IPS-15b (cell line): ENCODE measurements around the gene ZNF419.
"Not testable (repeated sequence)": the region's sequence is repeated elsewhere in the genome, so short reads cannot be mapped to it uniquely, and the experiment has no call there.

ENCODE experiments used
- H3K27me3 ChIP-seq: one replicate; pipeline ENCODE4 v1.6.1; 2013; ENCODE audit warnings: low read length; ENCODE audit not compliant: control insufficient read depth, insufficient read depth
- H3K36me3 ChIP-seq: one replicate; pipeline ENCODE4 v1.6.1; 2013; ENCODE audit warnings: low read length; ENCODE audit not compliant: control insufficient read depth, insufficient read depth
- H3K4me1 ChIP-seq: one replicate; pipeline ENCODE4 v1.6.1; 2013; ENCODE audit warnings: mild to moderate bottlenecking, low read length; ENCODE audit not compliant: control insufficient read depth, insufficient read depth
- H3K4me3 ChIP-seq: one replicate; pipeline ENCODE4 v1.5.1; 2013; ENCODE audit warnings: low read depth, low read length
- H3K9ac ChIP-seq: one replicate; pipeline ENCODE4 v1.6.1; 2013; ENCODE audit warnings: low read depth, mild to moderate bottlenecking, low read length
- H3K9me3 ChIP-seq: one replicate; pipeline ENCODE4 v1.6.1; 2013; ENCODE audit warnings: mild to moderate bottlenecking, low read length; ENCODE audit not compliant: control insufficient read depth, insufficient read depth

Gene ZNF419

DNA sequence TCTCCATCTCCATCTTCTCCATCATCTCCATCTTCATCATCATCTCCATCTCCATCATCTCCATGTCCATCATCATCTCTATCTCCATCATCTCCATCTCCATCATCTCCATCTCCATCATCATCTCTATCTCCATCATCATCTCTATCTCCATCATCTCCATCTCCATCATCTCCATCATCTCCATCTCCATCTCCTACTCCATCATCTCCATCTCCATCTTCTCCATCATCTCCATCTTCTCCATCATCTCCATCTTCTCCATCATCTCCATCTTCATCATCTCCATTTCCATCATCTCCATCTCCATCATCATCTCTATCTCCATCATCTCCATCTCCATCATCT, 11.8 kb downstream of the ZNF419 start:
- not testable (repeated sequence) for H3K36me3 ChIP-seq, H3K27me3 ChIP-seq, H3K9ac ChIP-seq, H3K4me1 ChIP-seq, H3K9me3 ChIP-seq
- peak overlapping the region; percentile 74 for H3K4me3 ChIP-seq

DNA sequence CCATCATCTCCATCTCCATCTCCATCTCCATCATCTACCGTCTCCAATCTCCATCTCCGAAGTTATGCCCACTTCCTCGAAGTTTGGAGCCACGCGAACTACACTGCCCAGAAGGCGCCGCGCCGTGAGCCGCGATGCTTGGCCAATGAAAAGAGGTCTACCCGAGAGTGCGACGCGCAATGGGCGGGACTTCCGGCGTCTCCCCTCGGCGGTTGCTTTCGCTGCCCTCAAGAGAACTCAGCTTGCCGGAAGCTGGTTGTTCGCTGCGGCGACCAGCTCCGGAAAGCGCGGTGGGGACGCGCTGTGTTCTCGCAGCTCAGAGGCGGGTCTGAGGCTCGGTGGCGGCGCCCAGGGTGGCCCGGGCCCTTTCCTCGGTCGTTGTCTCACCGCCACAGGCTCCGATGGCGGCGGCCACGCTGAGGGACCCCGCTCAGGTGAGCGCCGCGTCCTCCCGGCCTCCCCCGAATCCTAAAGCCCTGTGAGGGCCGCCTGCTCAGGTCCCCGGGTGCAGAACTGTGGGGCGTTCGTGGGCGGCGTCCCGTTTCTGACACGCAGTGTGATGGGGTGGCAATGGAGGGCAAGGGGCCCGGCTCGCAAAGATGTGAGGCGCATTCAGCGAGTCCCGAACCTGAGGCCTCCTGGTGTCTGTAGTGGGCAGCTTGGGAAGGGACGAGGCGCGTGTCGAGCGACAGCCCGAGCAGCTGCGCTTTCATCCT, 12.3 kb downstream of the ZNF419 start, which contains the start of gene ZNF773:
Gene ZNF773, plus strand, starts transcription at position 259 of the 716 bp plus-strand sequence. Its CDS starts 143 bp downstream, at position 402.
- H3K27me3 ChIP-seq, H3K9me3 ChIP-seq, H3K36me3 ChIP-seq, H3K4me1 ChIP-seq: not testable (repeated sequence)
- Histone ChIP-seq H3K9ac (peak within 1 kb of the TSS; percentile 73), H3K4me3 (peak within 1 kb of the TSS; percentile 74)

DNA sequence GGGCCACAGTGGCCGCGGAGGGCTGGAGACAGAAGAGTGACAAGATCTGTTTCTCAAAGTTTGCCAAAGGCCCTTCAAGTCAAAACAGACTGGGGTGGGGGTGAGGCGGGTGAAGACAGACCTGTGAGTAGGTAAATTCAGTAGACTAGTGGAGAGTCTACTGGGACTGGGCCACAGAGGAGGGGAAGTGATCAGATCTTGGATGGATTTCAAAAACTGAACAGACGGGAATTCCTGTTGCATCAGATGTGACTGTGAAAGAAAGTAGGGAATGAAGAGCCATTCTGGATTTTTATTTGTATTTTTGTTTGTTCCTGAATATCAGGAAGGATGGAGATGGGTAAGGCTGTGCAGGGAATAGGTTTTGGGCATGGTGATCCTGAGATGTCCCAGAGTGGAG, 12.8 kb downstream of the ZNF419 start:
- not testable (repeated sequence) for H3K9me3 ChIP-seq

DNA sequence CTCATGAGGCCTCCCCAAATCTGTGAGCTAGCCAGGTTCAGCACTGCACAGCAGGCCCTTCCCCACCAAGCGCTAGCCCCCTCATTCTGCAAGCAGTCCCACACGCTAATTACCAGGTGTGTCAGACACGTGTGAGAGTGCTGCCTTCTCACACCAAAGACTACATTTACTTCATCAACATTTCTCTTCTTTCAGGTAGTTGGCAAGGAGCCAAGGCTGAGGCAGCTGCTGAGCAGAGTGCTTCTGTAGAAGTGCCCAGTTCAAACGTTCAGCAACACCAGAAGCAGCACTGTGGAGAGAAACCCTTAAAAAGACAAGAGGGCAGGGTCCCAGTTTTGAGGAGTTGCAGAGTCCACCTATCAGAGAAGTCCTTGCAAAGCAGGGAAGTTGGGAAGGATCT, 18.6 kb downstream of the ZNF419 start:
- no peaks in the 10 kb centered on the region for H3K27me3 ChIP-seq
- H3K9me3 ChIP-seq, result no peaks in the 10 kb centered on the region
- H3K4me3 ChIP-seq, result no peak overlapping the region
- H3K4me1 ChIP-seq, result no peaks in the 10 kb centered on the region
- peaks cover 21% of the 10 kb centered on the region for H3K36me3 ChIP-seq
- H3K9ac ChIP-seq, result no peak overlapping the region

More for the DNA sequence above, 12.8 kb downstream of the ZNF419 start:
- not testable (repeated sequence) for H3K4me1 ChIP-seq, H3K27me3 ChIP-seq, H3K36me3 ChIP-seq, H3K9ac ChIP-seq
- H3K4me3 ChIP-seq, result peak overlapping the region; percentile 53

DNA sequence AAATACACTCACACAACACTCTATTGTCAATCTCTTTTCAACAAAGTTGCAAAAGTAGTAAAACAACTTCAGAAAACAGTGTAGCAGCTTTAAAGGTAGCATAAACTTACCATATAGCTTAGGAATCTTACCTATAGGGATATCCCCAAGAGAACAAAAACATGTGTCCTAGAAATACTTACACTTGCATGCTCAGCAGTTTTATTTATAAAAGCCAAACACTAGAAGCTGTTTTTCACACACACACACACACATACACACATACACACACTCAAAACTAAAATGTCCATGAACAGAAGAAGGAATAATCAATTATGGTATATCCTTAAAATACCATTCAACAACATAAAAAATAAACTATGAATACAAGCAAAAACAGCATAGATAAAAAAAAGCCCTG, 23.9 kb downstream of the ZNF419 start:
- Histone ChIP-seq H3K9me3 (peaks cover 8% of the 10 kb centered on the region), H3K36me3 (peaks cover 9% of the 10 kb centered on the region), H3K4me3 (no peak overlapping the region), H3K27me3 (no peaks in the 10 kb centered on the region), H3K4me1 (no peaks in the 10 kb centered on the region), H3K9ac (no peak overlapping the region)

DNA sequence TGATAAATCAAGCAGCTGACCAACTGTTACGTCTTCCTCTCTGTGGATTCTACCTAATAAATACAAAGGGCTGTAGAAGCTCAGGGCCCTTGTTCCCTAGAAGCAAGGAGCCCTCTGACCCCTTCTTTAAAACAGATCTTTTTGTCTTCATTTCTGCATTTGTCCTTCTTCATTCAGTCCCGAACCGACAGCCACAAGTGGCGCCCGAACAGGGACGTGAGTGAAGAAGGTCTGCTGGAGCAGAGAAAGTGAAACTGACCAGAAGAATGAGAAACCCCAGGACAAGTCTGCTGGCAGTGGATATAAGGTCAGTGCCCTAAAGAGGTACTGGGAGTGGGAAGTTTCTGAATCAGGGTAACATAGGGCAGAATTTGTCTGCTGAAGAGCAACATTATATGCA, 25.3 kb downstream of the ZNF419 start:
- H3K27me3 ChIP-seq, result no peaks in the 10 kb centered on the region
- no peak overlapping the region for H3K4me3 ChIP-seq
- no peaks in the 10 kb centered on the region for H3K4me1 ChIP-seq
- H3K36me3 ChIP-seq, result no peaks in the 10 kb centered on the region
- H3K9me3 ChIP-seq, result peaks cover 8% of the 10 kb centered on the region
- no peak overlapping the region for H3K9ac ChIP-seq

DNA sequence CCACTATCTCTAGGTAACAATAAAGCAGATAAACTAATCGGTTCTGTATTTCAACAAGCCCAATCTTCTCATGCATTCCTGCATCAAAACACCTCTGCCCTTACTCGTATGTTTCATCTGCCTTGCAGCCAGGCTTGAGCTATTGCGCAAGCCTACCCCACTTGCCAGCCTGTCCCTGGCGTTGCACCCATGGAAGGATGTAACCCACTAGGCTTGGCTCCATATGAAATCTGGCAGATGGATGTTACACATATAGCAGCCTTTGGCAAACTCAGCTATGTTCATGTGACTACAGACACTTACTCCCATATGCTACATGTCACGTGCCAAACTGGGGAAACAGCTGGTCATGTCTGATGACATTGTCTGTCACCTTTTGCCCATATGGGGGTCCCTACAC, 27.7 kb downstream of the ZNF419 start:
- Histone ChIP-seq H3K9ac (no peak overlapping the region), H3K9me3 (peaks cover 8% of the 10 kb centered on the region), H3K4me1 (no peaks in the 10 kb centered on the region), H3K27me3 (no peaks in the 10 kb centered on the region), H3K36me3 (no peaks in the 10 kb centered on the region), H3K4me3 (no peak overlapping the region)

DNA sequence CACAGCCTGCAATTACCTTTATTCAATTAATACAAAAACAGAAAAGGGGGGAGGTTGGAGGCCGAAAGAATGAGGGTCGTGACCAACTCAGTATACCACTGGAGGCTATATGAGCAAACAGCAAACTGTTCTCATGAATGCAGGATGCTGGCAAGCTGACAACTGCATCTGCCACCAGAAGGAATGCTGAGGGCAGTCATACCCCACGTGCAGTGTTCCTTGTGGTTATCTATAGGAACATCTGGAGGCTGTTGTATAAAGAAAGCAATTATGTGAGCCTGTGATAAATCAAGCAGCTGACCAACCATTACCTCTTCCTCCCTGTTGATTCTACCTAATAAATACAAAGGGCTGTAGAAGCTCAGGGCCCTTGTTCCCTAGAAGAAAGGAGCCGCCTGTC, 30.5 kb downstream of the ZNF419 start:
- not testable (repeated sequence) for H3K9me3 ChIP-seq, H3K4me1 ChIP-seq, H3K9ac ChIP-seq, H3K27me3 ChIP-seq, H3K36me3 ChIP-seq, H3K4me3 ChIP-seq

DNA sequence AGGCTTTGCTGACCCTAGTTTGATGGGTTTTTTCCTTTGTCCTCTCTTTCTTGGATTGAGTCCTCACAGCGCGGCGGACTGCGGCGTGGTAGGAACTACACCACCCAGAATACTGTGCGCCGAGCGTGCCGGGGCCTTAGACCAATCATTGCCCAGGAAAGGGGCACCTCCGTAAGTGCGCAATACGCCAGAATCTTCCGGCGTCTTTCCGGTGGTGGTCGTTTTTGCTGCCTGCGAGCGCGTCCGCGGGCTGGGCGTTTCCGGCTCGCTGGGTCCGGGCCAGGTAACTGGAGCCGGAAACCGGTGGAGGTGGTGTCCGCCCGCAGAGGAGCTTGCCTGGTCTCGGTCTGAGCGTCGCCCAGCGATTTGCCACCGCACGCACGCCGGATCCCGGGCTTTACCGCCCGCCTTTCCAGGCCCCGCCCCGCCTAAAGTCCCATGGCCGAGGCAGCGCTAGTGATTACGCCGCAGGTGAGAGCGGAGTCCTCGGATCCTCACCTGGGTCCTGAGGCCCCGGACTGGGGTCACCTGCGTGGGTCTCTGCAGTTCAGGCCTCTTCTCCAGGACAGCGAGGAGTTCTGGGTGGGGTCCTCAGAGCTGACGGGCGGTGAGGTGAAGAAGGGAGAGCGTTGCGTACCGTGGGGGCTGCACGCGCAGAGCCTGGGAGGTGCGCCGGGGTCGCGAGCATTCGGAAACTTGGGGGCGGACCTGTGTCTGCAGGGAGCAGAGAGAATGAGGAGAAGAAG, 39.8 kb downstream of the ZNF419 start, which contains the start of gene ZNF549:
Gene ZNF549, plus strand, starts transcription at position 221 of the 746 bp plus-strand sequence. Its CDS starts 218 bp downstream, at position 439.
- peak within 1 kb of the TSS; percentile 95 for H3K4me3 ChIP-seq
- no peaks in the 10 kb centered on the region for H3K9me3 ChIP-seq
- no peaks in the 10 kb centered on the region for H3K27me3 ChIP-seq
- H3K9ac ChIP-seq, result peak within 1 kb of the TSS; percentile 85
- H3K36me3 ChIP-seq, result peaks cover 2% of the 10 kb centered on the region
- peaks cover 2% of the 10 kb centered on the region for H3K4me1 ChIP-seq

DNA sequence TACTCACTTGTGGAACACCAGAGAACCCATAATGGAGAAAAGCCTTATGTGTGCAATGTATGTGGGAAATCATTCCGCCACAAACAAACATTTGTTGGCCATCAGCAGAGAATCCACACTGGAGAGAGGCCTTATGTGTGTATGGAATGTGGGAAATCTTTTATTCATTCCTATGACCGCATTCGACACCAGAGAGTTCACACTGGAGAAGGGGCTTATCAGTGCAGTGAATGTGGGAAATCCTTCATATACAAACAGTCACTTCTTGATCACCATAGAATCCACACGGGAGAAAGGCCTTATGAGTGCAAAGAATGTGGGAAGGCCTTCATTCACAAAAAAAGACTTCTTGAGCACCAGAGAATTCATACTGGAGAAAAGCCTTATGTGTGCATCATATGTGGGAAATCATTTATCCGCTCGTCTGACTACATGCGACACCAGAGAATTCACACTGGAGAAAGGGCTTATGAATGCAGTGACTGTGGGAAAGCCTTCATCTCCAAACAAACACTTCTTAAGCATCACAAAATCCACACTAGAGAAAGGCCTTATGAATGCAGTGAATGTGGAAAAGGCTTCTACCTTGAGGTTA, 50.5 kb downstream of the ZNF419 start:
- H3K9ac ChIP-seq, result no peak overlapping the region
- H3K36me3 ChIP-seq, result peaks cover 44% of the 10 kb centered on the region
- no peak overlapping the region for H3K4me3 ChIP-seq
- no peaks in the 10 kb centered on the region for H3K4me1 ChIP-seq
- peaks cover 35% of the 10 kb centered on the region for H3K9me3 ChIP-seq
- H3K27me3 ChIP-seq, result no peaks in the 10 kb centered on the region
